GM12878 (cell line): Measurements from ENCODE around the gene TTLL13. TPM values are rescaled to one million over a fixed set of nuclear protein-coding genes. Genes with fewer than 3 reads are reported as not detected.

ENCODE experiments used
- ATAC-seq: fragments of 200-7000 bp; cut with Tn5 transposase; 3 replicates; pipeline ENCODE4 v1.9.1; 2020; ENCODE audit warnings: mild to moderate bottlenecking, moderate library complexity
- BruUV-seq: library from RNA; stranded (reverse); fragments of 400-500 nt; replicated peaks from 2 replicates; lab custom pipeline; 2021; lab: Mats Ljungman, UMichigan
- CTCF ChIA-PET: fragments of 300-600 bp; sonication (Branson Sonifier 250); formaldehyde crosslinking; extraction: SDS; loops from one replicate; lab custom pipeline; 2021; ENCODE audit warnings: inconsistent platforms; lab: Yijun Ruan, JAX
- POLR2A ChIA-PET: fragments of 350-600 bp; formaldehyde crosslinking; extraction: SDS; loops from one replicate; lab custom pipeline; 2021; ENCODE audit warnings: inconsistent platforms; lab: Charles Lee
- RAD21 ChIA-PET: fragments of 300-600 bp; sonication (Branson Sonifier 250); formaldehyde crosslinking; loops from one replicate; lab custom pipeline; 2023; ENCODE audit warnings: antibody characterized with exemption; ENCODE audit not compliant: unreplicated experiment; lab: Charles Lee
- SMC1A ChIA-PET: fragments of 300-600 bp; sonication (Branson Sonifier 250); formaldehyde crosslinking; loops from one replicate; lab custom pipeline; 2023; ENCODE audit not compliant: unreplicated experiment, uncharacterized antibody; lab: Charles Lee
- DNase-seq: peaks from one replicate; pipeline ENCODE4 v3.0.0-alpha.2; 2011; ENCODE audit warnings: low read depth, low spot score
- FAIRE-seq: peaks from 3 replicates; lab custom pipeline; 2011; peaks lifted over from hg19 to GRCh38; lab: Jason Lieb, UNC
- H2AFZ ChIP-seq: 2 replicates; pipeline ENCODE4 v1.6.0; 2011; ENCODE audit warnings: low read depth, low read length, control low read depth; ENCODE audit not compliant: control insufficient read depth
- H3K27ac ChIP-seq: 2 replicates; pipeline ENCODE4 v1.5.1; 2011; ENCODE audit warnings: control low read depth; ENCODE audit not compliant: control insufficient read depth, insufficient read depth
- H3K27me3 ChIP-seq, 2 experiments: replicated peaks in 1 of 2; 2 replicates each; pipeline versions ENCODE4 v1.6.0 to v1.6.1; 2011; ENCODE audit warnings: low read length in 1 of 2; ENCODE audit not compliant: control insufficient read depth in 2 of 2, insufficient read depth in 2 of 2
- H3K36me3 ChIP-seq, 2 experiments: 2 replicates each; pipeline ENCODE4 v1.5.1; 2011; ENCODE audit warnings: low read length in 1 of 2; ENCODE audit not compliant: control insufficient read depth in 2 of 2, insufficient read depth in 2 of 2
- H3K4me1 ChIP-seq: 2 replicates; pipeline ENCODE4 v1.6.1; 2011; ENCODE audit warnings: mild to moderate bottlenecking, low read length, moderate library complexity, mixed read lengths; ENCODE audit not compliant: control insufficient read depth, insufficient read depth
- H3K4me2 ChIP-seq: 2 replicates; pipeline ENCODE4 v1.6.0; 2011; ENCODE audit warnings: control low read depth; ENCODE audit not compliant: control insufficient read depth, insufficient read depth
- H3K4me3 ChIP-seq: fragments of 200-600 bp; sonication (generic); 2 replicates; pipeline ENCODE4 v1.5.1; 2016
- H3K79me2 ChIP-seq: 2 replicates; pipeline ENCODE4 v1.6.0; 2011; ENCODE audit warnings: low read length; ENCODE audit not compliant: control insufficient read depth, insufficient read depth
- H3K9ac ChIP-seq: 2 replicates; pipeline ENCODE4 v1.8.0; 2011; ENCODE audit warnings: low read length, control low read depth, mixed read lengths; ENCODE audit not compliant: control insufficient read depth, insufficient read depth
- H3K9me3 ChIP-seq: replicated peaks from 3 replicates; pipeline ENCODE4 v1.5.1; 2011; ENCODE audit warnings: mild to moderate bottlenecking, low read length; ENCODE audit not compliant: control insufficient read depth, insufficient read depth
- H4K20me1 ChIP-seq: 2 replicates; pipeline ENCODE4 v1.6.0; 2011; ENCODE audit not compliant: control insufficient read depth, insufficient read depth
- BHLHE40 ChIP-seq, 2 experiments: fragments of 450-650 bp in 1 of 2; IDR thresholded peaks; 2 replicates each; pipeline ENCODE4 v1.6.1; 2011 to 2017; ENCODE audit warnings: low read depth in 2 of 2, borderline replicate concordance in 1 of 2, improper control_type of control experiment in 1 of 2, low read length in 1 of 2, mild to moderate bottlenecking in 1 of 2
- BRCA1 ChIP-seq: IDR thresholded peaks from 2 replicates; pipeline ENCODE4 v1.6.1; 2011; ENCODE audit warnings: low read depth, low read length, improper control_type of control experiment
- CEBPB ChIP-seq, 2 experiments: fragments of 150-350 bp in 1 of 2; IDR thresholded peaks; 2 replicates each; pipeline ENCODE4 v1.6.1; 2012 to 2014; ENCODE audit warnings: low read depth in 2 of 2, low read length in 2 of 2, borderline replicate concordance in 1 of 2, inconsistent platforms in 1 of 2
- DPF2 ChIP-seq: fragments of 450-650 bp; IDR thresholded peaks from 2 replicates; pipeline ENCODE4 v1.6.1; 2017; ENCODE audit warnings: mild to moderate bottlenecking
- JUNB ChIP-seq: IDR thresholded peaks from 2 replicates; pipeline ENCODE4 v1.6.1; 2016; ENCODE audit warnings: antibody characterized with exemption, mild to moderate bottlenecking
- MYB ChIP-seq: fragments of 150-350 bp; IDR thresholded peaks from 2 replicates; pipeline ENCODE4 v1.6.1; 2014; ENCODE audit warnings: mild to moderate bottlenecking, low read depth, low read length, borderline replicate concordance
- NR2C1 ChIP-seq: fragments of 450-650 bp; IDR thresholded peaks from 2 replicates; pipeline ENCODE4 v1.6.1; 2017; ENCODE audit warnings: antibody characterized with exemption, mild to moderate bottlenecking, moderate library complexity
- POU2F2 ChIP-seq: IDR thresholded peaks from 3 replicates; pipeline ENCODE4 v1.6.1; 2011; ENCODE audit warnings: low read depth, mild to moderate bottlenecking, low read length, borderline replicate concordance
- RAD51 ChIP-seq: fragments of 450-650 bp; IDR thresholded peaks from 2 replicates; pipeline ENCODE4 v1.6.1; 2016; ENCODE audit warnings: moderate library complexity, mild to moderate bottlenecking, inconsistent platforms
- TCF3 ChIP-seq: IDR thresholded peaks from 2 replicates; pipeline ENCODE4 v1.6.1; 2012; ENCODE audit warnings: low read depth, mild to moderate bottlenecking, low read length, borderline replicate concordance; ENCODE audit not compliant: insufficient read depth
- WGBS: methylation state at CpG from one replicate; pipeline ENCODE4 v1.1.6; 2016; ENCODE audit warnings: low lambda C conversion rate; ENCODE audit not compliant: insufficient replicate concordance, insufficient coverage; ENCODE audit errors: missing lambda C conversion rate; 5-methylcytosine and 5-hydroxymethylcytosine counted together
- in situ Hi-C: fragments of 300-500 bp; cut with MboI; formaldehyde crosslinking; loops from 9 replicates; pipeline ENCODE4 v1.14.3; 2018; ENCODE audit warnings: mixed read lengths
- intact Hi-C: fragments of 100-400 bp; cut with micrococcal nuclease; formaldehyde crosslinking; loops from one replicate; pipeline ENCODE4 v1.14.2; 2022; ENCODE audit not compliant: unreplicated experiment
- polyA plus RNA-seq, 11 experiments: library from polyadenylated mRNA; depleted of rRNA in 4 of 11; unstranded in 6 of 11; stranded (reverse) in 5 of 11; fragments of >200 nt; fragmentation: Nextera tagmentation in 4 of 11; fragmentation: Illumina TruSeq in 1 of 11; extraction: Ambion mirVana in 4 of 11; extraction: Trizol in 1 of 11; gene quantifications; 1 replicate in 1 of 11; 2 replicates in 10 of 11; pipeline versions ENCODE4 v1.2.1 to v1.2.3, GENCODE V29; 2011 to 2016; ENCODE audit warnings: inconsistent platforms in 2 of 11, missing spikeins in 2 of 11, low read depth in 1 of 11
- small RNA-seq: library from RNA; depleted of rRNA; stranded (forward); fragments of <200 nt; gene quantifications from one replicate; pipeline ENCODE3, GENCODE V24; 2014
- total RNA-seq, 4 experiments: library from RNA; depleted of rRNA in 3 of 4; stranded (reverse); fragments of >200 nt in 3 of 4; fragmentation: Illumina TruSeq in 1 of 4; extraction: Trizol in 1 of 4; gene quantifications; 2 replicates each; pipeline versions ENCODE4 v1.2.1 to v1.2.3, GENCODE V29; 2013 to 2021
- TF ChIP-seq, protein P1 (sequence below): fragments of 450-650 bp; IDR thresholded peaks from 2 replicates; pipeline ENCODE4 v1.6.1; 2018; ENCODE audit warnings: borderline replicate concordance, mild to moderate bottlenecking; ENCODE audit not compliant: partially characterized antibody

Gene TTLL13
- total and polyA plus RNA-seq, 10 of the 15 experiments (the other 5 are each of a cell fraction or from before 2014, with no cell fraction given), result 0.03 to 0.32 (median 0.13) TPM; not detected in 1

DNA sequence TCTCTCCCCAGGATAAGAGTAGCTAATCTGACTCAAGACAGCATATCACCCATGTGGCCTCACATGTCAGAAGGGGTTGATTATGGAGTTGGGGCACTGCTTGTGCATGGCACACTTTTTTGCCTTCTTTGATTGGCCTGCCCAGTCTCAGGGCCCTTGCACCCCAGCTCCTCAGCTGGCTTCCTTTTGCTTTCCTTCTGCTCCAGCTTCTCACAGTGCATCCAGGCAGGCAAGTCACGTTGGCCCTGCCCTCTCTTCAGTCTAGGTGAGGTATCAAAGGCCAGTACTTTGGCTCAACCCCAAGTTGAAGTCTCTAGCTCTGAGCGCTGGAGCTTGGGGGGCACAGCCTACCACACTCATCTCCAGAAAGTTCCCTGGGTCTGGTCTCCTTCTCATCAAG is 58.3 kb downstream of the TTLL13 start (continued):
- TF ChIP-seq, protein P1, sequence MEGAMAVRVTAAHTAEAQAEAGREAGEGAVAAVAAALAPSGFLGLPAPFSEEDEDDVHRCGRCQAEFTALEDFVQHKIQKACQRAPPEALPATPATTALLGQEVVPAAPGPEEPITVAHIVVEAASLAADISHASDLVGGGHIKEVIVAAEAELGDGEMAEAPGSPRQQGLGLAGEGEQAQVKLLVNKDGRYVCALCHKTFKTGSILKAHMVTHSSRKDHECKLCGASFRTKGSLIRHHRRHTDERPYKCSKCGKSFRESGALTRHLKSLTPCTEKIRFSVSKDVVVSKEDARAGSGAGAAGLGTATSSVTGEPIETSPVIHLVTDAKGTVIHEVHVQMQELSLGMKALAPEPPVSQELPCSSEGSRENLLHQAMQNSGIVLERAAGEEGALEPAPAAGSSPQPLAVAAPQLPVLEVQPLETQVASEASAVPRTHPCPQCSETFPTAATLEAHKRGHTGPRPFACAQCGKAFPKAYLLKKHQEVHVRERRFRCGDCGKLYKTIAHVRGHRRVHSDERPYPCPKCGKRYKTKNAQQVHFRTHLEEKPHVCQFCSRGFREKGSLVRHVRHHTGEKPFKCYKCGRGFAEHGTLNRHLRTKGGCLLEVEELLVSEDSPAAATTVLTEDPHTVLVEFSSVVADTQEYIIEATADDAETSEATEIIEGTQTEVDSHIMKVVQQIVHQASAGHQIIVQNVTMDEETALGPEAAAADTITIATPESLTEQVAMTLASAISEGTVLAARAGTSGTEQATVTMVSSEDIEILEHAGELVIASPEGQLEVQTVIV, result no peak
- TF ChIP-seq TCF3, result no peak
- TF ChIP-seq NR2C1, result no peak
- TF ChIP-seq POU2F2, result no peak
- TF ChIP-seq BRCA1, result no peak

DNA sequence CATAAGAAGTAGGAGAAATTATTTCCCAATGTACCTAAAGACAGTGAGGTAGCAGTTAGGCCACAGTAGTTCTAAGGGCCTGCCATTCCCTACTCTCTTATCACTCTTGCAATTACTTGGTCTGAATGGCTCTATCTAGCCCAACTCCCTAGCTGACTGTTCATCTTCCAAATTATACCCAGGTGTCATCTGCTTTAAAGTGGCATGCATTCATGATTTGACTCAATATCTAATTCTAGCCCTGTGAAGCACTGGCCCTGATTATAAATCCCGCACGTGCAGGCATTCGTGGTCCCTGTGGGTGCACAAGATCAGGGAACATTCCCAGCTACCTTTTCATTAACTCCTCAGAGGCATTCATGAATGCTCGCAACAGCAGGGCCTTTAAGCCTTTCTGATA is 59.7 kb downstream of the TTLL13 start:
- no peak for FAIRE-seq
- WGBS, result 98% methylated on average over 4 of the region's 4 CpGs
- TF ChIP-seq BHLHE40 (IDR thresholded peaks at IDR 0.05; ENCODE audit: borderline replicate concordance in 1 of 2, low read depth in 2 of 2, low read length in 1 of 2), result peak in 1 of 2 experiments; percentile 37; a peak in 1 of 4 replicates
- 0 out of 2 replicates have a peak, but pooled peaks have one; percentile 12 for TF ChIP-seq JUNB
- TF ChIP-seq RAD51, result no peak
- TF ChIP-seq DPF2, result no peak
- no peak for TF ChIP-seq MYB
- TF ChIP-seq CEBPB (IDR thresholded peaks at IDR 0.05; ENCODE audit: borderline replicate concordance in 1 of 2, low read depth in 2 of 2, low read length in 2 of 2), result no peak
- TF ChIP-seq, all 136 proteins: peak for 2
- H3K9ac ChIP-seq, result no peak overlapping the region
- no peaks in the 10 kb centered on the region for H3K27me3 ChIP-seq
- in situ Hi-C loops, result no loop called here
- H3K9me3 ChIP-seq, result no peaks in the 10 kb centered on the region
- no peak for DNase-seq
- no peak overlapping the region for H3K4me2 ChIP-seq
- H3K4me3 ChIP-seq, result no peak overlapping the region
- H3K36me3 ChIP-seq, result no peaks in the 10 kb centered on the region
- H2AFZ ChIP-seq, result no peak overlapping the region
- ATAC-seq, result no peak
- POLR2A ChIA-PET, result no interaction called here
- H3K79me2 ChIP-seq, result no peaks in the 10 kb centered on the region
- H3K27ac ChIP-seq, result no peak overlapping the region
- SMC1A ChIA-PET, result interaction anchor here (1.2 to 9.2 kb wide), 2 partner anchors 11 to 290 kb away, joined by 3 to 90 read pairs; no protein-coding TSS in a partner anchor
- peaks cover 15% of the 10 kb centered on the region for H3K4me1 ChIP-seq
- no peaks in the 10 kb centered on the region for H4K20me1 ChIP-seq
- CTCF ChIA-PET, result interaction anchor here (3.2 to 9.6 kb wide), 3 partner anchors 8 to 17 kb away, joined by 17 to 142 read pairs (median 17); no protein-coding TSS in a partner anchor
- intact Hi-C loops, result no loop called here
- RAD21 ChIA-PET, result interaction anchor here (1.4 kb wide), 1 partner anchor 16 kb away, joined by 4 read pairs; no protein-coding TSS in a partner anchor
- no TSS peak for BruUV-seq

Small RNA genes lying within 50 kb of the gene (small RNA-seq; reads per million reads assigned to genes)
- gene AC091167.3 (not detected), gene RN7SL736P (not detected)

Other genes with a start within 250 kb of the TTLL13 start
Only the 7 nearest of the 8 such genes appear.
- gene IDH2, start 147.1 kb upstream of the TTLL13 start, total RNA-seq (2014; rRNA removed), result 272 and 292 TPM in 2 replicates
- 164 and 165 TPM in 2 replicates for gene IDH2, start 147.1 kb upstream of the TTLL13 start, total RNA-seq (2014; rRNA removed; fragmentation: Illumina TruSeq; extraction: Trizol)
- gene IDH2, start 147.1 kb upstream of the TTLL13 start, total RNA-seq (2021), result 271 and 294 TPM in 2 replicates
- gene IDH2, start 147.1 kb upstream of the TTLL13 start, polyA plus RNA-seq (2011; rRNA removed), result 130 and 247 TPM in 2 replicates
- 143 and 238 TPM in 2 replicates for gene IDH2, start 147.1 kb upstream of the TTLL13 start, polyA plus RNA-seq (2014; fragmentation: Illumina TruSeq; extraction: Trizol)
- 10 to 100 TPM in 1 of 2 experiments, 1 to 10 TPM in 1; 2.3 to 15.4 TPM for gene IDH2, start 147.1 kb upstream of the TTLL13 start, polyA plus RNA-seq (2014; fragmentation: Nextera tagmentation; extraction: Ambion mirVana)
- gene IDH2, start 147.1 kb upstream of the TTLL13 start, polyA plus RNA-seq (2014; rRNA removed), result 225 and 254 TPM in 2 replicates
- gene IDH2, start 147.1 kb upstream of the TTLL13 start, polyA plus RNA-seq (2016; fragmentation: Nextera tagmentation; extraction: Ambion mirVana), result 100 to 1,000 TPM; 318 to 358 TPM
- 10.4 and 13.4 TPM in 2 replicates for gene SEMA4B, start 48.2 kb upstream of the TTLL13 start, total RNA-seq (2014; rRNA removed)
- 7.7 and 8.8 TPM in 2 replicates for gene SEMA4B, start 48.2 kb upstream of the TTLL13 start, total RNA-seq (2014; rRNA removed; fragmentation: Illumina TruSeq; extraction: Trizol)
- 23.5 and 26.0 TPM in 2 replicates for gene SEMA4B, start 48.2 kb upstream of the TTLL13 start, total RNA-seq (2021)
- gene SEMA4B, start 48.2 kb upstream of the TTLL13 start, polyA plus RNA-seq (2011; rRNA removed), result 3.9 and 8.7 TPM in 2 replicates
- gene SEMA4B, start 48.2 kb upstream of the TTLL13 start, polyA plus RNA-seq (2014; fragmentation: Illumina TruSeq; extraction: Trizol), result 3.7 and 8.1 TPM in 2 replicates
- gene SEMA4B, start 48.2 kb upstream of the TTLL13 start, polyA plus RNA-seq (2014; fragmentation: Nextera tagmentation; extraction: Ambion mirVana), result 1 to 10 TPM in 1 of 2 experiments, under 1 TPM in 1; 0.87 to 1.4 TPM
- gene SEMA4B, start 48.2 kb upstream of the TTLL13 start, polyA plus RNA-seq (2014; rRNA removed), result 16.3 and 18.1 TPM in 2 replicates
- gene SEMA4B, start 48.2 kb upstream of the TTLL13 start, polyA plus RNA-seq (2016; fragmentation: Nextera tagmentation; extraction: Ambion mirVana), result 10 to 100 TPM in 1 of 2 experiments, 1 to 10 TPM in 1; 10.0 to 10.8 TPM
- gene CIB1, start 15.6 kb upstream of the TTLL13 start, total RNA-seq (2014; rRNA removed), result 67.1 and 73.8 TPM in 2 replicates
- 51.4 and 53.0 TPM in 2 replicates for gene CIB1, start 15.6 kb upstream of the TTLL13 start, total RNA-seq (2014; rRNA removed; fragmentation: Illumina TruSeq; extraction: Trizol)
- gene CIB1, start 15.6 kb upstream of the TTLL13 start, total RNA-seq (2021), result 80.8 and 88.8 TPM in 2 replicates
- 78.5 and 155 TPM in 2 replicates for gene CIB1, start 15.6 kb upstream of the TTLL13 start, polyA plus RNA-seq (2011; rRNA removed)
- 42.7 and 83.0 TPM in 2 replicates for gene CIB1, start 15.6 kb upstream of the TTLL13 start, polyA plus RNA-seq (2014; fragmentation: Illumina TruSeq; extraction: Trizol)
- 10 to 100 TPM; 10.8 to 42.5 TPM for gene CIB1, start 15.6 kb upstream of the TTLL13 start, polyA plus RNA-seq (2014; fragmentation: Nextera tagmentation; extraction: Ambion mirVana)
- gene CIB1, start 15.6 kb upstream of the TTLL13 start, polyA plus RNA-seq (2014; rRNA removed), result 141 and 142 TPM in 2 replicates
- 100 to 1,000 TPM; 128 to 134 TPM for gene CIB1, start 15.6 kb upstream of the TTLL13 start, polyA plus RNA-seq (2016; fragmentation: Nextera tagmentation; extraction: Ambion mirVana)
- gene GDPGP1, start 15.3 kb upstream of the TTLL13 start, total RNA-seq (2014; rRNA removed), result 5.2 and 5.6 TPM in 2 replicates
- gene GDPGP1, start 15.3 kb upstream of the TTLL13 start, total RNA-seq (2014; rRNA removed; fragmentation: Illumina TruSeq; extraction: Trizol), result 2.7 and 3.5 TPM in 2 replicates
- gene GDPGP1, start 15.3 kb upstream of the TTLL13 start, total RNA-seq (2021), result 7.8 and 8.9 TPM in 2 replicates
- 1.5 and 3.2 TPM in 2 replicates for gene GDPGP1, start 15.3 kb upstream of the TTLL13 start, polyA plus RNA-seq (2011; rRNA removed)
- gene GDPGP1, start 15.3 kb upstream of the TTLL13 start, polyA plus RNA-seq (2014; fragmentation: Illumina TruSeq; extraction: Trizol), result 0.90 and 2.2 TPM in 2 replicates
- under 1 TPM; 0.68 to 0.85 TPM for gene GDPGP1, start 15.3 kb upstream of the TTLL13 start, polyA plus RNA-seq (2014; fragmentation: Nextera tagmentation; extraction: Ambion mirVana)
- 4.3 TPM in 2 replicates for gene GDPGP1, start 15.3 kb upstream of the TTLL13 start, polyA plus RNA-seq (2014; rRNA removed)
- 1 to 10 TPM; 2.1 to 3.8 TPM for gene GDPGP1, start 15.3 kb upstream of the TTLL13 start, polyA plus RNA-seq (2016; fragmentation: Nextera tagmentation; extraction: Ambion mirVana)
- gene NGRN, start 16.1 kb downstream of the TTLL13 start, total RNA-seq (2014; rRNA removed), result 22.9 and 26.0 TPM in 2 replicates
- 17.8 and 18.2 TPM in 2 replicates for gene NGRN, start 16.1 kb downstream of the TTLL13 start, total RNA-seq (2014; rRNA removed; fragmentation: Illumina TruSeq; extraction: Trizol)
- gene NGRN, start 16.1 kb downstream of the TTLL13 start, total RNA-seq (2021), result 22.9 and 25.7 TPM in 2 replicates
- gene NGRN, start 16.1 kb downstream of the TTLL13 start, polyA plus RNA-seq (2011; rRNA removed), result 28.4 and 29.5 TPM in 2 replicates
- gene NGRN, start 16.1 kb downstream of the TTLL13 start, polyA plus RNA-seq (2014; fragmentation: Illumina TruSeq; extraction: Trizol), result 18.3 and 20.8 TPM in 2 replicates
- 10 to 100 TPM in 1 of 2 experiments, 1 to 10 TPM in 1; 5.8 to 11.2 TPM for gene NGRN, start 16.1 kb downstream of the TTLL13 start, polyA plus RNA-seq (2014; fragmentation: Nextera tagmentation; extraction: Ambion mirVana)
- gene NGRN, start 16.1 kb downstream of the TTLL13 start, polyA plus RNA-seq (2014; rRNA removed), result 22.2 and 23.6 TPM in 2 replicates
- 10 to 100 TPM; 29.2 to 31.3 TPM for gene NGRN, start 16.1 kb downstream of the TTLL13 start, polyA plus RNA-seq (2016; fragmentation: Nextera tagmentation; extraction: Ambion mirVana)
- 1.5 and 1.7 TPM in 2 replicates for gene ZNF774, start 102.7 kb downstream of the TTLL13 start, total RNA-seq (2014; rRNA removed)
- gene ZNF774, start 102.7 kb downstream of the TTLL13 start, total RNA-seq (2014; rRNA removed; fragmentation: Illumina TruSeq; extraction: Trizol), result 1.7 and 2.3 TPM in 2 replicates
- 1.7 TPM in 2 replicates for gene ZNF774, start 102.7 kb downstream of the TTLL13 start, total RNA-seq (2021)
- gene ZNF774, start 102.7 kb downstream of the TTLL13 start, polyA plus RNA-seq (2011; rRNA removed), result 0.87 and 0.98 TPM in 2 replicates
- 2.0 and 2.4 TPM in 2 replicates for gene ZNF774, start 102.7 kb downstream of the TTLL13 start, polyA plus RNA-seq (2014; fragmentation: Illumina TruSeq; extraction: Trizol)
- under 1 TPM; 0.35 to 0.40 TPM for gene ZNF774, start 102.7 kb downstream of the TTLL13 start, polyA plus RNA-seq (2014; fragmentation: Nextera tagmentation; extraction: Ambion mirVana)
- 2.2 and 2.5 TPM in 2 replicates for gene ZNF774, start 102.7 kb downstream of the TTLL13 start, polyA plus RNA-seq (2014; rRNA removed)
- gene ZNF774, start 102.7 kb downstream of the TTLL13 start, polyA plus RNA-seq (2016; fragmentation: Nextera tagmentation; extraction: Ambion mirVana), result 1 to 10 TPM in 1 of 2 experiments, under 1 TPM in 1; 0.54 to 1.8 TPM
- 124 and 140 TPM in 2 replicates for gene IQGAP1, start 138.7 kb downstream of the TTLL13 start, total RNA-seq (2014; rRNA removed)
- gene IQGAP1, start 138.7 kb downstream of the TTLL13 start, total RNA-seq (2014; rRNA removed; fragmentation: Illumina TruSeq; extraction: Trizol), result 222 and 234 TPM in 2 replicates
- gene IQGAP1, start 138.7 kb downstream of the TTLL13 start, total RNA-seq (2021), result 118 and 122 TPM in 2 replicates
- gene IQGAP1, start 138.7 kb downstream of the TTLL13 start, polyA plus RNA-seq (2011; rRNA removed), result 110 and 149 TPM in 2 replicates
- gene IQGAP1, start 138.7 kb downstream of the TTLL13 start, polyA plus RNA-seq (2014; fragmentation: Illumina TruSeq; extraction: Trizol), result 250 and 338 TPM in 2 replicates
- gene IQGAP1, start 138.7 kb downstream of the TTLL13 start, polyA plus RNA-seq (2014; fragmentation: Nextera tagmentation; extraction: Ambion mirVana), result 10 to 100 TPM; 65.2 to 66.6 TPM
- 96.6 and 115 TPM in 2 replicates for gene IQGAP1, start 138.7 kb downstream of the TTLL13 start, polyA plus RNA-seq (2014; rRNA removed)
- 100 to 1,000 TPM in 1 of 2 experiments, 10 to 100 TPM in 1; 99.6 to 103 TPM for gene IQGAP1, start 138.7 kb downstream of the TTLL13 start, polyA plus RNA-seq (2016; fragmentation: Nextera tagmentation; extraction: Ambion mirVana)